NCI-H146 treated with DMSO at 0.1 percent for 48 hours (cell line): ENCODE measurements around the gene RBKS.
"Not testable (repeated sequence)": the region's sequence is repeated elsewhere in the genome, so short reads cannot be mapped to it uniquely, and the experiment has no call there.

Experiments used
- DNase-seq: peaks from one replicate; lab custom pipeline; 2025; ENCODE audit not compliant: unreplicated experiment; lab: John Stamatoyannopoulos, UW

RBKS gene

GRCh38 chr2:27771202-27771547 lies 119.0 kb downstream of the RBKS start:
- no peak for DNase-seq

GRCh38 chr2:27766287-27766661 lies 123.9 kb downstream of the RBKS start:
- no peak for DNase-seq

- no peak for DNase-seq
Observed at GRCh38 chr2:27765621-27766286, 124.4 kb downstream of the RBKS start.

GRCh38 chr2:27764526-27764925 lies 125.7 kb downstream of the RBKS start:
- DNase-seq = not testable (repeated sequence)

GRCh38 chr2:27763907-27764267 lies 126.3 kb downstream of the RBKS start:
- no peak for DNase-seq

GRCh38 chr2:27762951-27763906 lies 127.0 kb downstream of the RBKS start:
- no peak for DNase-seq

GRCh38 chr2:27756544-27757498 lies 133.4 kb downstream of the RBKS start:
- no peak for DNase-seq

- no peak for DNase-seq
Observed at GRCh38 chr2:27756091-27756490, 134.1 kb downstream of the RBKS start.

- no peak for DNase-seq
Observed at GRCh38 chr2:27754831-27755230, 135.4 kb downstream of the RBKS start.

GRCh38 chr2:27754138-27754588 lies 136.0 kb downstream of the RBKS start:
- DNase-seq = peak; percentile 24

GRCh38 chr2:27752551-27753237 lies 137.5 kb downstream of the RBKS start:
- peak; percentile 87 for DNase-seq

- DNase-seq = no peak
Observed at GRCh38 chr2:27751377-27751776, 138.8 kb downstream of the RBKS start.

- not testable (repeated sequence) for DNase-seq
Observed at GRCh38 chr2:27748803-27749554, 141.2 kb downstream of the RBKS start.

GRCh38 chr2:27747827-27748352 lies 142.3 kb downstream of the RBKS start:
- no peak for DNase-seq

GRCh38 chr2:27746325-27746724 lies 143.9 kb downstream of the RBKS start:
- no peak for DNase-seq

GRCh38 chr2:27745494-27745893 lies 144.7 kb downstream of the RBKS start:
- not testable (repeated sequence) for DNase-seq

- no peak for DNase-seq
Observed at GRCh38 chr2:27742571-27742970, 147.6 kb downstream of the RBKS start.

GRCh38 chr2:27741673-27742072 lies 148.5 kb downstream of the RBKS start:
- DNase-seq = no peak

- no peak for DNase-seq
Observed at GRCh38 chr2:27739058-27739373, 151.2 kb downstream of the RBKS start.
